Caco-2 (cell line): ENCODE results near the gene HIRA. TPM values are rescaled to one million over a fixed set of nuclear protein-coding genes. Genes with fewer than 3 reads are reported as not detected.

Source experiments
- BruUV-seq: library from RNA; stranded (reverse); fragments of 400-500 nt; replicated peaks from 2 replicates; lab custom pipeline; 2021; lab: Mats Ljungman, UMichigan
- CTCF ChIA-PET: fragments of 300-600 bp; sonication (Branson Sonifier 250); formaldehyde crosslinking; loops from one replicate; lab custom pipeline; 2022; ENCODE audit warnings: antibody characterized with exemption; lab: Charles Lee
- POLR2A ChIA-PET: fragments of 300-600 bp; sonication (Branson Sonifier 250); formaldehyde crosslinking; loops from one replicate; lab custom pipeline; 2022; ENCODE audit warnings: antibody characterized with exemption; lab: Charles Lee
- DNase-seq, 2 experiments: peaks; one replicate each; pipeline versions ENCODE4 v3.0.0 to v3.0.0-alpha.2; 2020 to 2022
- H3K27me3 ChIP-seq: replicated peaks from 2 replicates; pipeline ENCODE4 v1.6.0; 2011; ENCODE audit warnings: low read length; ENCODE audit not compliant: control insufficient read depth, insufficient read depth
- H3K36me3 ChIP-seq: 2 replicates; pipeline ENCODE4 v1.5.1; 2011; ENCODE audit warnings: low read length; ENCODE audit not compliant: control insufficient read depth, insufficient read depth
- H3K4me1 ChIP-seq: fragments of 250-450 bp; sonication (Bioruptor Pico); 2 replicates; pipeline ENCODE4 v1.5.1; 2020; ENCODE audit warnings: mild to moderate bottlenecking
- H3K4me3 ChIP-seq: 2 replicates; pipeline ENCODE4 v1.5.1; 2011; ENCODE audit warnings: low read depth, mild to moderate bottlenecking, control low read depth, low read length
- H3K9me3 ChIP-seq: fragments of 250-450 bp; sonication (Bioruptor Pico); 2 replicates; pipeline ENCODE4 v1.5.1; 2020; ENCODE audit warnings: mild to moderate bottlenecking, moderate library complexity
- H3K27ac Mint-ChIP-seq: one replicate; pipeline ENCODE4 v1.8.0; 2022; ENCODE audit warnings: mixed read lengths; ENCODE audit not compliant: unreplicated experiment
- H3K27me3 Mint-ChIP-seq: one replicate; pipeline ENCODE4 v1.8.0; 2022; ENCODE audit warnings: mixed read lengths; ENCODE audit not compliant: insufficient read depth, unreplicated experiment
- H3K36me3 Mint-ChIP-seq: one replicate; pipeline ENCODE4 v1.8.0; 2022; ENCODE audit warnings: mild to moderate bottlenecking, mixed read lengths; ENCODE audit not compliant: insufficient read depth, unreplicated experiment
- H3K4me1 Mint-ChIP-seq: one replicate; pipeline ENCODE4 v1.8.0; 2022; ENCODE audit warnings: low read depth, mixed read lengths; ENCODE audit not compliant: unreplicated experiment
- H3K4me3 Mint-ChIP-seq: one replicate; pipeline ENCODE4 v1.8.0; 2022; ENCODE audit warnings: mild to moderate bottlenecking, moderate library complexity, mixed read lengths; ENCODE audit not compliant: unreplicated experiment
- H3K9me3 Mint-ChIP-seq: one replicate; pipeline ENCODE4 v1.8.0; 2022; ENCODE audit warnings: mixed read lengths; ENCODE audit not compliant: unreplicated experiment
- CTCF ChIP-seq, 2 experiments: fragments of 200-600 bp in 1 of 2; IDR thresholded peaks; 1 replicate in 1 of 2; 2 replicates in 1 of 2; pipeline versions ENCODE4 v1.5.1 to v1.8.0; 2011 to 2022; ENCODE audit warnings: antibody characterized with exemption in 1 of 2, control low read depth in 1 of 2, inconsistent platforms in 1 of 2, low read depth in 1 of 2, low read length in 1 of 2, mild to moderate bottlenecking in 1 of 2, moderate library complexity in 1 of 2; ENCODE audit not compliant: insufficient read depth in 1 of 2, severe bottlenecking in 1 of 2, unreplicated experiment in 1 of 2
- intact Hi-C: fragments of 100-400 bp; cut with micrococcal nuclease; formaldehyde crosslinking; loops from one replicate; pipeline ENCODE4 v1.10.0; 2022; ENCODE audit not compliant: unreplicated experiment
- total RNA-seq: library from RNA; stranded (reverse); gene quantifications from 2 replicates; pipeline ENCODE4 v1.2.3, GENCODE V29; 2022

HIRA gene
- total RNA-seq, 1 experiment from 2014 or later: 60.1 TPM

GRCh38 chr22:19359554-19360299, 71.8 kb downstream of the HIRA start:
- Histone ChIP-seq H3K36me3 (no peaks in the 10 kb centered on the region; the same call in none of the 2 replicates), H3K4me3 (no peak overlapping the region), H3K27me3 (no peaks in the 10 kb centered on the region), H3K4me1 (no peaks in the 10 kb centered on the region), H3K9me3 (no peaks in the 10 kb centered on the region)
- DNase-seq: no peak
- POLR2A ChIA-PET: no interaction called here
- no peak overlapping the region for H3K4me3 Mint-ChIP-seq
- no peaks in the 10 kb centered on the region for H3K27me3 Mint-ChIP-seq
- H3K9me3 Mint-ChIP-seq: no peaks in the 10 kb centered on the region
- intact Hi-C loops: no loop called here
- TF ChIP-seq CTCF (IDR thresholded peaks at IDR 0.05; ENCODE audit: insufficient read depth in 1 of 2, low read depth in 1 of 2, low read length in 1 of 2, severe bottlenecking in 1 of 2, unreplicated experiment in 1 of 2): no peak
- H3K4me1 Mint-ChIP-seq: no peaks in the 10 kb centered on the region
- no TSS peak for BruUV-seq
- H3K36me3 Mint-ChIP-seq: peaks cover 48% of the 10 kb centered on the region
- CTCF ChIA-PET: no interaction called here
- no peak overlapping the region for H3K27ac Mint-ChIP-seq

- H3K4me1 Mint-ChIP-seq: no peaks in the 10 kb centered on the region
- Histone ChIP-seq H3K27me3 (no peaks in the 10 kb centered on the region), H3K36me3 (no peaks in the 10 kb centered on the region; the same call in none of the 2 replicates), H3K4me3 (no peak overlapping the region), H3K4me1 (no peaks in the 10 kb centered on the region), H3K9me3 (no peaks in the 10 kb centered on the region)
- ChIA-PET POLR2A (no interaction called here), CTCF (no interaction called here)
- no peak for TF ChIP-seq CTCF (IDR thresholded peaks at IDR 0.05; ENCODE audit: insufficient read depth in 1 of 2, low read depth in 1 of 2, low read length in 1 of 2, severe bottlenecking in 1 of 2, unreplicated experiment in 1 of 2)
- peaks cover 46% of the 10 kb centered on the region for H3K36me3 Mint-ChIP-seq
- H3K27me3 Mint-ChIP-seq: no peaks in the 10 kb centered on the region
- no peak overlapping the region for H3K27ac Mint-ChIP-seq
- H3K9me3 Mint-ChIP-seq: no peaks in the 10 kb centered on the region
- BruUV-seq: no TSS peak
- no peak for DNase-seq
- intact Hi-C loops: no loop called here
- H3K4me3 Mint-ChIP-seq: no peak overlapping the region
Measured at GRCh38 chr22:19358703-19359553, 72.6 kb downstream of the HIRA start.

GRCh38 chr22:19358195-19358594, 73.3 kb downstream of the HIRA start:
- H3K9me3 Mint-ChIP-seq: no peaks in the 10 kb centered on the region
- H3K27me3 Mint-ChIP-seq: no peaks in the 10 kb centered on the region
- CTCF ChIA-PET: no interaction called here
- H3K36me3 Mint-ChIP-seq: peaks cover 46% of the 10 kb centered on the region
- H3K4me1 Mint-ChIP-seq: no peaks in the 10 kb centered on the region
- Histone ChIP-seq H3K4me3 (no peak overlapping the region), H3K9me3 (no peaks in the 10 kb centered on the region), H3K4me1 (no peaks in the 10 kb centered on the region), H3K27me3 (no peaks in the 10 kb centered on the region), H3K36me3 (peaks cover 2% of the 10 kb centered on the region)
- no peak overlapping the region for H3K4me3 Mint-ChIP-seq
- no peak overlapping the region for H3K27ac Mint-ChIP-seq
- POLR2A ChIA-PET: no interaction called here
- intact Hi-C loops: no loop called here
- BruUV-seq: no TSS peak
- no peak for TF ChIP-seq CTCF (IDR thresholded peaks at IDR 0.05; ENCODE audit: insufficient read depth in 1 of 2, low read depth in 1 of 2, low read length in 1 of 2, severe bottlenecking in 1 of 2, unreplicated experiment in 1 of 2)
- no peak for DNase-seq
